Measurements from ENCODE around the gene ABCA4.

The ABCA4 gene

DNA sequence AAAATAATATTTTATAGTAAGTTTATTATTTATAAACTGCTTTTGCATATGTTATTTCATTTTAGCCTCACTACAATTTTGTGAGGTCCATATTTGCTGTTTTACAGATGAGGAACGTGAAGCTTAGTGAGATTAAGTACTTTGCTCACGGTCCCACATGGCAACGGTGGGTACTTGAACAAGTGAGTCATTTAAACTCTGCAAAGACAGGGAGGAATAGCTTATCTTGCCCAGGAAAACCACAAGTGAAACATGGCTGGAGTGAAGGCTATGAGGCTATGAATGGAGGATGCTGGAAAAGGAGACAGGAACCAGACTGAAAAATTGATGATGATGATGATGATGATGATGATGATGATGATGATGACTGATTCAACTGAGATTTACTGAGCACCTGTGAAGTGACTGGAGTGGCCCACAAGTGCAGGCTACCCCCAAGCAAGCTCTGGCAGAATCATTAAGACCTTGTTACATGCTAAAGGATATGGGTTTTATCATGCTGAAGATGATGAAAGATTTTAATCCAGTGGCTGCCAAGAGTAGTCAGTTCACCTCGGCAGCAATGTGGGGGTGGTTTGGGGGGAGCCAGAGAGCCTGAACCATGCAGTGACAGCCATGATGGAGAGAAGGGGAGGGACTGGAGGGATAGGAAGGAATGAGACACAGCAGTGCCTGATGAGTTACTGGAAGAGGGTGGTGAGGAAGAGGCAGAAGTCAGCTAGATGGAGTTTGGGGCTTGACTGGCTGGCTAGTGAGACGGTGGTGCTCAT lies 1.4 kb upstream of the ABCA4 start:
- DNase-seq (ENCODE audit: low spot score), result no peak

DNA sequence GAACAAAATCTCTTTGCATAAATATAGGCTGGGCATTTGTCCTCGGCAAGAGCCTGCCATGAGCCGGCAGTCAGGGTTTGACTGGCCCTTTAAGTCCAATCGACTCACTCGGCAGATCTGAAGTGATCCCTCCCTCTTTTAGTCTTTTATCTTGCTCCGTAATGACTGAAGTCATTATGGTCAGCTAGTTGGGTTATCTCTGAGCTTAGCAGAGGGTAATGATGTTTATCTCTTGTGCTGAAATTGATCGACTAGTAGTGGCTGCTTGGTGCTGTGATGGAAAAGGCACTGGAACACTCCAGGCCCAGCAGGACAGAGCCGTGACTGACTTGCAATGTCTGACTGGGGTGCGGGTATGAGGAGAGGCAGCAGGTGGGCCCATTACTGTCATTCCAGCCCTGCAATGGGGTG lies 468 bp upstream of the ABCA4 start:
- no peak for DNase-seq (ENCODE audit: low spot score)

DNA sequence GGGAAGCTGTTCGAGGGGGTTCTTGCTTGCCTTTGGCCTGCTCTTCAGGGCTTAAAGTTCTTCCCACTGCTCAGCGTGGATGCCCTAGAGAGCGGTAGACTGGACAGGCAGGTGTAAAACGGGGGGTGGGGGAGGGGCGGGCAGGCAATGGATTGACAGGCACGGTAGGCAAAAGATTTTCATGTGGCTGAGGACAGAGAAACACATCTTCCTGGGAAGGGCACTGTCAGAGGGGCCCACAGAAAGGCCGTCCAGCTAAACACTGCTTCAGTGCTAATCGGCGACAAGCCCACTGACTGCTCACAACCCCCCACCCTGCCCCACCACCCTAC lies 412 bp downstream of the ABCA4 start:
- no peak for DNase-seq (ENCODE audit: low spot score)

DNA sequence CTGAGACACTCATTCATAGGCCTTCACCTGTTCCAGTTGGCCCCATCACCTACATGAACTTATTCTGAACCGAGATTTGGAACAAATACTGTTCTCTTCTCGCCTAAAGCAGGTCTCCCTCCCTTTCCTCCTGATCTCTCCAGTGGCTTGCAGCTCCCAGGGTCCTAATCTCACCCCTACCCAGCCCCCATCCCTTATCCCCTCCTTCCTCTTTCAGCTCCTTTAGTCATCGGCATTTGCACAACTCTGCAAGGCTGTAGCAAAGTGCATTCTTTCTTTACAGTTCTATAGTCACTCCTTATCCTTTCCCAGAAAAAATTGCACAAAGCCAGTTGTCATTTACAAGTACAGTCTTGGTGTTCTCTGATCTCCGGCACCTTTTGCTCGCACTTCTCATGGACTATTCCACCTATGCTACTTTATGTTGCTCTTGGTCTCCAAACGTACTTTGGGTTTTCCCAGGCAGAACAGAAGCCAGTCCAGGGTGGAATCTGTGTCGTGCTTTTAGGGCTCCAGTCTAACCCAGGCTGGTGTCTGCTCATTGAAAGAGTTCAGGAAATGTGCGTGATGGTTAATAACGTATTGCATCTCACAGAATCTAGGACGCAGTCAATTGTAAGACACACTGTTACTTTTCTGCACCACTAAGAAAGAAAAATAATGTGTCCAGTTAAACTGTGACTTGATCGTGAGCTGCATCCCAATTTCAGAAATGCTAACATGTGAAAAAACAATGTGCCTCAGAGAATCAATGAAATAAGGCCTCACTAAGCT lies 965 bp downstream of the ABCA4 start:
- DNase-seq (ENCODE audit: low spot score), result no peak

DNA sequence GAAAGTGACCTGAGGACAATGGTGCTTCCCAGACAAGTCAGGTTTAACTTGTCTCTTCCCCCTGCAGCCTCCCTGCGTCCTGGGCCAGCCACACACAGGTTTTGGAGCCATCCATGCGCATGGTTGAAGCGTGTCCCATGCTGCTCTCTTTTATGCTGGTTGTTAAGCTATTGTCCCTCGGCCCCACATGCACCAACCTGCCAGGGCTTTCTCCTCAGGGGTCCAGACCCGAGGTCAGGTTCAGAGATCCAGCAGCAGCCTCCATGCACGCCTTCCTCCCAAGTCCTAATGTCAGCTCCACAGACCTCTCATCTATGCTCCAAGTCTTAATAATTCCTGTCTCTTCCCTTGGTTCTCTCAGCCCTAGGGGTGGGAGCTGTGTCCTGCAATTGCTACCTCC lies 1.6 kb downstream of the ABCA4 start:
- no peak for DNase-seq (ENCODE audit: low spot score)

DNA sequence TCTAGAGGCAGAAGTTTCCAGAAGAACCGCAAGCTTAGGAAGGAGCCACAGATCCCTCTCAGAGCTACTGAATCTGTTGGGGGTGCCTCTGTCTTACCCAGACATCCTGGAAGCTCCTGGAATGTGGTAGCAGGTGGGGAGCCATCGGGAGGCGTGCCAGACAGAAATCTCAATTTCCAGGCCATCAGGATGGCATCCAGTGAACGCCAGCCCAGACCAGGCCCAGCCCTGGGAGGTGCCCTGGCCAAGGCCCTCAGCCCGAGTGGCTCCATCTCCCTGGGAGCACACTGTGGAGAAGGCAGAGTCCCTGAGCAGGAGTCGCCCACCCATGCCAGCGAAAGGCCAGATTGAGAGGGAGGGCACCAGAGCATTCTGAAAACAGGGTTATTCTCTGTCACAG lies 2.5 kb downstream of the ABCA4 start:
- DNase-seq (ENCODE audit: low spot score), result no peak

DNA sequence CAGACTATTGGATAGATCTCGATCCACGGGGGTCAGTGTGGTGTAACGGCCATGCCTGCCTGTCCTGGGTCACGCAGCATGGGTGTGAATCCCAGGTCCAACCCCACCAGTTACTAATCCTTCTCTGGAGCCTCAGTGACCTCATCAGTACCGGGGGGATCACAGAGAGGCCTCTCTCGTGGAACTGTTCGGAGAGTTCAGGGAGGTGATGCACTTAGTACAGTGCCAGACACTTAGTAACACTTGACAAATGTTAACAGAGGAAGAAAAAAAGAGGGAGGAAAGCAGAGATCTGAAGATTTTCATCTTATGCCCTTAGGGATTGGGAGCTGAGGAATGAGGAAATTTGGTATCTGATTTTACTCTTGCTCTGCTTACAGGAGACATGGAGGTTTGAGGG lies 2.9 kb downstream of the ABCA4 start:
- DNase-seq (ENCODE audit: low spot score), result no peak

DNA sequence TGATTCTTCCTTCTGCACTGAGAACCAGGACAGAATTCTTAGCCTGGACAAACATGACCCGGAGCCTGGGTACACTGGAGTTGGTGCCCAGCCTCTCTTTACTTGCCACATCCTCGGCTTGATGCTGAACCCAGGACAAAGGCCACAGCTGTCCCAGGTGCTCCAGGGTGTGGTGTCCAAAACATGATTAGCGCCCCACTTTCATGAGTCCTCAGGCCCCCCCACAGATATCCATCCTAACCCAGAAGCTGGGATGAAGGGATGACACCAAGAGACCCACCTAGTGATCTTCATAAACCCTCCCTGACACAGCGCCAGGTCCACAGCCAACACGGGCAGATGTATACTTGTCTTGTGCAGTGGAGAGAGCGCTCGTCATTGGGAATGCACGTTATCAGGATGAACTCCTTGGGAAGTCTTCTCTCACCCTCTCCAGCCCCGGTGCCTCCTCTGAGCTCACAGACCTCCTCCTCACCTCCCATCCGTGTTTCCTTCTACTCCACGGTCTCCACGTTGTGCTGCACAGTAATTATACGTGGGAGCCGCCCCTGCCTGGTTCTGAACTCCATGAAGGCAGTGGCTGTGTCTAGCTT lies 3.6 kb downstream of the ABCA4 start:
- DNase-seq (ENCODE audit: low spot score), result no peak

DNA sequence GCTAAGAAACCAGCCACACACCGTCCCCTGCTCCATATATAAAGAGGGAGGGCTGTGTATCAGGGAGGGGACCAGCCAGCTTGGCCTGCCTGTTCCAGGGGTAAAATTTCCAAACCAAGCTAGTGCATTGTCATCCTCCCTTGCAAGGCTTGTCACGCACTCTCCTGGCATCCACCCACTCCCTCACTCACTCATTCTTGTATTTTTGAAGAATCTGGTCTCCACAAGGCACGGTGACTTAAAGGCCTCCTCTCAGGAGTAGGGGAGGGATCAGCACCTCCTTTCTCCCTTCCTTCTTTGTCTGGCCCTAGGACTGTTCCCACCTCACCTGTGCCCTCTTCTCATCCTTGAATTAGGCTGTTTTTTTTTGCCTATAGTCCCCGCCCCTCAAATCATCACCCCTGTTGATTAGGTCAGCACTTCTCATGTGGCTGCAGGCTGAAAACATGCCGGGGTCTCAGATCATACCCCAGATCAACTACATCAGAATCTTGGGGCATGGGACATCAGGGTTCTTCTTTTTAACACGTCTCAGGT lies 5.0 kb downstream of the ABCA4 start:
- no peak for DNase-seq (ENCODE audit: low spot score)

DNA sequence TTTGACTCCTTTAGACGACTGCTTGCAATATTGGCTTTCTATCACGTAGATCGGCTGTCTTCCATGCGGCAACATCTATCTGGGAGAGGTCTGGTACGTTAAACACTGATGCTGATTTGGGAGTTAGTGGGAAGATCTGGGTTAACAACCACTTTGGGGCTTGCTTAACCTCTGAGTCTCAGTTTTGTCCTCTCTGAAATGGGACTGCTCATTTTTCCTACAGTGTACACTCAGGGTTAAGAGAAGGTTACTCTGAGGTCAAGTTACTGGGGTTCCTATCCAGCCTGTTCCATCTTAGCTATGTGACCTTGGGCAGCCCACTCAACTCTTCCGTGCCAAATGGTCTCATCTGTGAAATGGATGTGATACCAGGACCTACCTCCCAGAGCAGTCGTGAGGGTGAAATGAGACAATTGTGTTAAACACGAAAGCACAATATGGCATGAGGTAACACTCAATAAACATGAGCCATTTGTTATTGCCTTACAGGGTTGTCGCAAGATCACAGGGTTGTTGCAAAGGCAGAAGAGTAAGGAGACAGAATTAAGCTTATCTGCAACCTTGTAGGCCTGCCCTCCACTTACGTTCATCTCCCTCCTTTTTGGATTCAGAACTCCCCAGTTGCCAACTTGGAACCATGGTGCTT lies 5.6 kb downstream of the ABCA4 start:
- no peak for DNase-seq (ENCODE audit: low spot score)

DNA sequence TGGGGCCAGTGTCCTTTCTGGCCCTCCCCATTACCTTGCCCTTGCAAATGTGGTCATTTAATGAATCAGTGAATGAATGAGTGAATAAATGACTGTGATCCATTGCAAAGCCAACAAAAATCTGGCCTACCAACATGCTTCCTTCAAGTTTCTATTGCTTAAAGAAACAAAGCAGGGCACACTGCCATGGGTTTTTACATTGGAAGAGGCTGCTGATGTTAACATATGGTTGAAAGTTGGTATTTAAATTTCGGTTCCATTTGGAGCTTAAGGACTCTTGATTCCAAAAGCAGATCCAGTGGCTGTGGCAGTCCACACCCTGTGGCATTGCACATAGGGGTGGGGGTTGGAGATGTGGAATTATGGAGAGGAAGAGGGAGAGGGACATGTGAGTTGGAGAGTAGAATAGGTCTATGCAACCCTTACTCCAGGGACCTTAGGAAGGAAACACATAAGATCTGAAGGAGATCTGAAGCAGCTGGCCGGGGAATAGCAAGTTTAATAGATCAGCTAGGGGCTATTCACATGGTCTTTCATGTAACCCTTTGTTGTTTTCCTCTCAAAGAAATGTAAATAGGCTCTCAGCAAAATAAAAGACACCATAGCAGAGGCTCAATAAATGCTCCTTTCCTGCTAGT lies 7.2 kb downstream of the ABCA4 start:
- no peak for DNase-seq (ENCODE audit: low spot score)

DNA sequence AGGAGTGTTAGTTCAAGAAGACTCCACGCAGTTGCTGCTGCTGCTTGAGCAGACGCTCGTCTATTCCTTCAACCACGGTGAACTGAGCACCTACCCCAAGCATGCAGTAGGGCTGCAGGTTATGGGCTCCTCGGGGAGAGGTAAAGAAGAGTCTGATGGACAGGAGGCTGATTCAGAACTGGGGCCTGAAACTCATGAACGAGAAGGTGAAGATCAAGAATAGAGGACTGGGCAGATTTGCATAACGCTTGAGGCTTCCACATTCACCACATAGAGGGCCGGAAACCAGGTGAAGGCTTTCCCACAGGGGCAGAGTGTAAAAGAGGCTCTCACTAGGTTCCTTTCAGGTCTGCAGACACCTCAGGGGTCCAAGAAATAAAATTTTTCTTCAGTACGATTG lies 9.1 kb downstream of the ABCA4 start:
- no peak for DNase-seq (ENCODE audit: low spot score)

DNA sequence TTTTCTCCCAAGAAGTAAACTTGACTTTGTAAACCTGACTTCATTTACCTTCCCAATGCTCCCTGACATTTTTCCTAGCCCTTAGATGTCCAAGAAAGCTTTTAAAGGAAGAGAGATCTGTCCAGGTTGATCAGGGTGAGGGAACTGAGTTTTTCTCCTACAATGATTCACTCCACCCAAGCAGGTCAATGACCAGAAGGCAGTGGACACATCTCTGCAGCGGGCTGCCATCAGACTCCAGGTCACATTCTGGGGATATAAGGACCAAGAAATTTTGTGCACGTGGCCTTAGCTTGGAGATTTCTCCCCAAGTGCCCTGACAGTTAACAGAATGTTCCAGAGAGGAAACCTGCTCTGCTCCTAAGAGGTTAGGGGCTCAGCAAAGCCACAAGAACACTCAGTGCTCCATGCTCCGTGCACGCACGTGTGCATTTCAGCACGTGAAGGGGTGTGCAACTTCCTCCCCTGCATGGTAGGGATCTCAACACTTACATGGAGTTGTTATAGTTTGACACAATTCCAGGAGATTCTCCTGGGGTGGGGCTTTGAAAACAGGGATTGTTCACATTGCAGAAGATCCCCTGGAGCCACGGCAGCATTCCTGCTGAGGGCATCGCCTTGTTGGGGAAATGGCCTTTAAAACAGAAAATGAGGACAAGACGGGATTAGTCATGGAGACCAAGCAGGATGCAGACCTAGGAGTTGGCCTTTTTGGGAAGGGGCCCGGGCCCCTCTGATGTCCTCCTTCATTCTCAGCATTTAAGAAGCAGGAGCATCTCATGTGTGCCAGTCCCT lies 9.8 kb downstream of the ABCA4 start:
- no peak for DNase-seq (ENCODE audit: low spot score)

DNA sequence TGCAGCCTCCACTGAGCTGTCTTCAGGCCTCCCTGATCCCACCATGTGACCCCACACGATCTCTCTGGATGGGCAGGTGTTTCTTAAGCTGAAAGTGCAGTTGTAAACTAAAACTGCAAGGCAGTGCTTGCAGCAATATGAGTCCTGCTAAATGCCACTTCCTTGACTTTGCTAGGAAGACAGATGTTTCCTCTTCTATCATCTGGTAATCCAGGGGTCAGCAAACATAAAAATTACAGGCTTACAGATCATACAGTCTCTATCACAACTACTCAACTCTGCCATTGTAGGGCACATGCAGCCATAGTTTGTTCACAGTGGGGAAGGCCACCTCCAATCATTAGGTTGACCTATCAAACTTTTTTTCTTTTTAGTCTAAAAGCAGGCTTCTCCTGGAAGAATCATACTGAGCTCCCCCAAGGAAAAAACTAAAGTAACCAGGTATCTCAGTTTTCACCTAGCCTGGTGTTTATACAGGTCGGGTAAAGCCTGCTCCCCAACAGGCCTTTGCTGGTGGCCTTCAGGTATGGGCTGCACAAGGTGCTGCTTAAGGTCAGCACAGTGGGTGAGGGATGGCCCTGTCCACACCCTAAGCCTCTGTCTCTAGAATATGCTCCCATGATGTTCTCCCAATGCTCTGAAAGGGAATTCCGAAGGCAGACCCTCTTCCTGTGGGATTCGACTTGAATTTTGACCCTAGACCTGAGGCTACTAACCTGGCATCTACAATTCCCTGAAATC lies 10.8 kb downstream of the ABCA4 start:
- no peak for DNase-seq (ENCODE audit: low spot score)

DNA sequence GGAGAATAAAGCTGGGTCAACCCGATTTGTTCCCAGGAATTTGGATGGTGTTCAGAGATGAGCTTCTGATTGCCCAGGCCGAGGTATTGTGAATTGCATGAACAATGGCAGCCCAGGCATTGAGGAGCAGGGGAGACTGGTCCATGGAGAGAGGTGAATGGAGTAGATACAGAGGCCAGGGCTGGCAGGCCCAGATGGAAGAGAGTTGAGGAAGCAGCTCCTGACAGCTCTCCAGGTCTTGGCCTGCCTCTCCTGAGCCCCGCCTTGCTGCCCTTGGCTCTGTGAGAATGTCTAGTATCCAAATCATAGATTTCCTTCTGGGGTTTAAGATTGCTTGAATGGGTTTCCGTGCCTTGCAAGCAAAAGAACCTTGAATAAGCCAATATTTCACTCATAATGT lies 11.5 kb downstream of the ABCA4 start:
- DNase-seq (ENCODE audit: low spot score), result no peak

DNA sequence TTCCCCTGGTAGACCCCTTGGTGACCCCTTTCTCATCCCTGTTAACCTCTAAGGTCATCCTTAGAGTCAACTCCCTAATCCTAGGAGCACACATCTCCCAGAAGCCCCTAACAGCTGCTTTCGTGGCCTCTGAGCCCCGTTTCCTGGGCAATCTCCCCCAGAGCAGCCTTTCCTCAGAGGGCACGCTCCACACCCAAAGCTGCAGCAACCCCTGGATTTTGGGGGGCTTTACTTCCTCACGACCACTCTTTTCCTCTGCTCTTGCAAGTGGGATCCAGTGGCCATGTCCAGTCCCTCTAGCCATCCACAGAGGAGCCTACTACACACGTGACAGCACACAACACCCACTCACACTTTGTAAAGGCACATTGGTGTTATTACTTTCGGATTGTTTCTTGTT lies 13.8 kb downstream of the ABCA4 start:
- DNase-seq (ENCODE audit: low spot score), result no peak

DNA sequence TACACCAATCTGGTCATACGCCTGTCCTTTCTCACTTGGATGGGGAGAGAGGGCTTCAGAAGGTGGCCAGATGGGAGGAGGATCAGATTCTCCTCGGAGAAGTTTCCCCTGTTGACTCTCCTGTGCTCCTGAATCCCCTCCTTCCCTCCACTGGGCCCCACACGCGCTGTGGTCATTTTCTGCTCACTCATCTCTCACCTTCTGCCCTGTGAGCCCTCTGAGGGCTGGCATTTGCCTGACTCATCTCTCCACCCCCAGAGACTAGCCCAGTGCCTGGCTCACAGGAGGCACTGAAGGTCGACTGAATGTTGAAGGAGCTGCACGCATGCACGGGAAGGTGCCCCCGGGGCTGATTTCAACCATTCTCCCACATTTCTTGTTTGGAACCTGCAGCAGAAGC lies 14.2 kb downstream of the ABCA4 start:
- DNase-seq (ENCODE audit: low spot score), result no peak

DNA sequence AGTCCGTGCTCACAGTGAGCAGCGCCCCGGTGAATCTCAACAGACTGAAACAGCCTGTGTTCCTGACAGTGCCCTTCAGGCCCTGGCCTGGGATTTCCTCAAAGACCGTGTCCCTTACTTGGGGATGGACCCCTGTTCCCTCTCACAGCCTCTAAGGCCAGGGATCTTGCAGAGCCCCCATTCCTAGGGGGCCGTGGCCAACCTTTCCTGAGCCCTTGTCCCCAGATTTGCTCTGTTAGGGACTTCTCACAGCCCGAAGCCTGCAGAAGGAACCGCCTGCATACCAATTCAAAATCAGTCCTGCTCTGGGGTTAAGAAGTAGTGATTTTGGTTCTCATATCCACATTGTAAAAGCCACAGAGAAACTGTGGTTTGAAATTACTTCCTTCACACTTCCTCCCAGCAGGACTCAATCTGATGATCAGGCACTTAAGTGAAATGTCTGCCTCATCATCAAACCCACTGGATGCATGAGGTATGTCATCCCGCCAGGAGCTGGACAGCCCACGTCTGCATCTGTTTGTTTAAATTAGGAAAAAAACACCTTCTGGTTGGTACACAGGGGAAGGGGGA lies 14.9 kb downstream of the ABCA4 start:
- DNase-seq (ENCODE audit: low spot score), result no peak

DNA sequence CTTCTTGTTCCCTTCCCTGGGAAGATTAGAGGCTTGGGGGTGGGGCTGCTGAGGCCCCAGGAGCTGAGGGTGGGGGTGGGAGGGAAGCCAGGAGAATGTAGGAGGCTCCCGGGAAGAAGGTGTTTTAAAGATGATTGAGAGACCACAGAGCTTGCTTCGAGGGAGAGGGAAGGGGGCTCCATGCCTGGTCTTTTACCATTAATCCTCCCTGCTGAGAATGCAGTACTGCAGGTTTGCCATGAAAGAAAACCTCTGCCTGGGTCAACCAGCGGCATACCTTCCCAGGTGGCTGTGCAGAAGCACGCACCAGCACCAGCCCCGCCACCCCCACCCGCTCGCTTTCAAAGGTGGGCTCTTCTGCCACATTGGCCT lies 15.4 kb downstream of the ABCA4 start:
- no peak for DNase-seq (ENCODE audit: low spot score)

Data from hematopoietic multipotent progenitor cell treated with erythropoietin and hydrocortisone succinate and interleukin-3 and kit ligand, for 15 days (in vitro differentiated cells).